ENCODE measurements around the gene MYL3.
A peak's percentile ranks its signal among the peaks of the same experiment; 100 is the strongest.
"Not testable (repeated sequence)": the region's sequence is repeated elsewhere in the genome, so short reads cannot be mapped to it uniquely, and the experiment has no call there.

Gene MYL3

GRCh38 chr3:46824211-46824970 lies 38.9 kb downstream of the MYL3 start:
- no peak for DNase-seq (ENCODE audit: low read depth)

- DNase-seq (ENCODE audit: low read depth): not testable (repeated sequence)
These were observed 39.9 kb downstream of the MYL3 start for GRCh38 chr3:46823314-46823713.

- DNase-seq (ENCODE audit: low read depth): no peak
These were observed 41.7 kb downstream of the MYL3 start for GRCh38 chr3:46821553-46821952.

GRCh38 chr3:46820852-46821251 lies 42.4 kb downstream of the MYL3 start:
- no peak for DNase-seq (ENCODE audit: low read depth)

GRCh38 chr3:46812237-46812791 lies 50.9 kb downstream of the MYL3 start:
- DNase-seq (ENCODE audit: low read depth): peak; percentile 67

GRCh38 chr3:46811615-46812236 lies 51.5 kb downstream of the MYL3 start:
- no peak for DNase-seq (ENCODE audit: low read depth)

GRCh38 chr3:46808766-46809165 lies 54.5 kb downstream of the MYL3 start:
- DNase-seq (ENCODE audit: low read depth): not testable (repeated sequence)
